Natural killer cell (primary cell): ENCODE results near the gene SORCS2. TPM values are rescaled to one million over a fixed set of nuclear protein-coding genes. Genes with fewer than 3 reads are reported as not detected.

Experiments used
- ATAC-seq, 3 donors: fragments of 150-1000 bp in 2 of 3; fragments of 200-7000 bp in 1 of 3; cut with Tn5 transposase; 1 replicate in 1 of 3; 2 replicates in 2 of 3; pipeline ENCODE4 v1.10.0; 2021; ENCODE audit warnings: mild to moderate bottlenecking in 2 of 3, moderate library complexity in 2 of 3
- DNase-seq, 2 donors: peaks; one replicate each; pipeline versions ENCODE4 v3.0.0 to v3.0.0-alpha.2; 2013 to 2021; ENCODE audit warnings: mixed read lengths in 1 of 2
- H3K27ac ChIP-seq: one replicate; pipeline ENCODE4 v1.5.1; 2013; ENCODE audit warnings: mild to moderate bottlenecking, low read length
- H3K27me3 ChIP-seq: one replicate; pipeline ENCODE4 v1.6.1; 2013; ENCODE audit warnings: low read length; ENCODE audit not compliant: control insufficient read depth, insufficient read depth
- H3K36me3 ChIP-seq: one replicate; pipeline ENCODE4 v1.6.1; 2013; ENCODE audit warnings: low read length; ENCODE audit not compliant: control insufficient read depth, insufficient read depth
- H3K4me1 ChIP-seq: one replicate; pipeline ENCODE4 v1.6.1; 2013; ENCODE audit warnings: low read length; ENCODE audit not compliant: control insufficient read depth, insufficient read depth
- H3K4me3 ChIP-seq: one replicate; pipeline ENCODE4 v1.5.1; 2013; ENCODE audit warnings: low read length
- H3K9me3 ChIP-seq: one replicate; pipeline ENCODE4 v1.6.1; 2013; ENCODE audit warnings: low read length; ENCODE audit not compliant: control insufficient read depth, insufficient read depth
- H3K27ac Mint-ChIP-seq, 2 donors: one replicate each; pipeline ENCODE4 v1.8.0; 2022; ENCODE audit warnings: mild to moderate bottlenecking in 2 of 2, mixed read lengths in 2 of 2, moderate library complexity in 1 of 2
- H3K27me3 Mint-ChIP-seq, 2 donors: one replicate each; pipeline ENCODE4 v1.8.0; 2022; ENCODE audit warnings: low read depth in 2 of 2, mixed read lengths in 2 of 2
- H3K36me3 Mint-ChIP-seq: one replicate; pipeline ENCODE4 v1.8.0; 2022; ENCODE audit warnings: mixed read lengths
- H3K4me1 Mint-ChIP-seq, 2 donors: one replicate each; pipeline ENCODE4 v1.8.0; 2022; ENCODE audit warnings: mixed read lengths in 2 of 2
- H3K4me3 Mint-ChIP-seq: one replicate; pipeline ENCODE4 v1.8.0; 2022; ENCODE audit warnings: mild to moderate bottlenecking, moderate library complexity, mixed read lengths
- H3K9me3 Mint-ChIP-seq, 2 donors: one replicate each; pipeline ENCODE4 v1.8.0; 2022; ENCODE audit warnings: mixed read lengths in 2 of 2
- WGBS: methylation state at CpG from one replicate; pipeline ENCODE4 v1.1.7; 2013; ENCODE audit warnings: missing lambda C conversion rate; ENCODE audit not compliant: insufficient coverage; 5-methylcytosine and 5-hydroxymethylcytosine counted together
- intact Hi-C: fragments of 100-400 bp; cut with micrococcal nuclease; formaldehyde crosslinking; loops from one replicate; pipeline ENCODE4 v1.14.2; 2022
- total RNA-seq, 4 donors: library from RNA; stranded (reverse); fragments of 120-200 nt in 1 of 4; gene quantifications; one replicate each; pipeline versions ENCODE4 v1.2.3 to v1.2.4, GENCODE V29; 2013 to 2022
- TF ChIP-seq, protein P1 (sequence below): fragments of 200-600 bp; IDR thresholded peaks from one replicate; pipeline ENCODE4 v1.8.0; 2022; ENCODE audit warnings: antibody characterized with exemption

SORCS2 gene
- total RNA-seq, 3 donors from 2014 or later (not counting 1 experiment from before 2014, with no cell fraction given) = 1.2 to 2.5 (median 1.4) TPM

DNA sequence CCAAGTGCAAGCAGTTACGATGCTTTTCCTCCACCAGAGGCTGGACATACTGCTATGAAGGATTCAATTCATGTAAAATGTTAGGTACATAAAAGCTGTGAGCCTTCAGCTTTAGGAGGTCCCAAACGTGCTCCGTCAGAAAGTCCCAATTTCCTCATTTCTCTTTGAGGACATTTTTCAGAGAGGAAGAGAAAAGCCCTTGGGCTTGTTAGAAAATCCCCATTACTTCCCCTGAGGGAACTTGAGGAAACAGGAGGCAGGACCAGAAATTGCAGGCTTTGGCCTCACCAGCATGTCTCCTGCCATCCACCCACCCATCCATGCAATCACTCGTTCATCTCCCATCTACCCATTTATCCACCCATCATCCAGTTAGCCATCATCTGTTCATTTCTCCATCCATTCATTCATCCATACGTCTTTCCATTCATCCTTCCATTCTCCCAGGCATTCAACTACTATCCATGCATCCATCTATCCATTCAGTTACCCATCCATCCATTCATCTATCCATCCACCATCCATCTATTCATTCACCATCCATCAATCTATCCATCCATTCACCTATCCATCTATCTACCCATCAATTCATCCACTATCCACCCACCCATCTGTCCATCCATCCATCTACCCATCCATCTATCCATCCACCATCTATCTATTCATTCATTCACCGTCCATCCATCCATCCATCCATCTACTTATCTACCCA, 523.8 kb downstream of the SORCS2 start:
- ATAC-seq (no peak), DNase-seq (no peak)
- Mint-ChIP-seq H3K27ac (no peak overlapping the region), H3K27me3 (peaks cover 11 to 14% of the 10 kb centered on the region in 2 donors), H3K4me3 (no peak overlapping the region), H3K36me3 (no peaks in the 10 kb centered on the region), H3K9me3 (no peaks in the 10 kb centered on the region), H3K4me1 (peaks cover 20 to 39% of the 10 kb centered on the region in 2 donors)
- Histone ChIP-seq H3K9me3 (peaks cover 10% of the 10 kb centered on the region), H3K27ac (no peak overlapping the region), H3K4me1 (peaks cover 7% of the 10 kb centered on the region), H3K4me3 (no peak overlapping the region), H3K36me3 (no peaks in the 10 kb centered on the region), H3K27me3 (peaks cover 7% of the 10 kb centered on the region)
- intact Hi-C loops = loop anchor here (10.0 kb wide), 1 partner anchor 281 kb away; the partner anchor contains the start of gene PSAPL1
- 74% methylated on average over 6 of the region's 6 CpGs for WGBS
- TF ChIP-seq, protein P1, sequence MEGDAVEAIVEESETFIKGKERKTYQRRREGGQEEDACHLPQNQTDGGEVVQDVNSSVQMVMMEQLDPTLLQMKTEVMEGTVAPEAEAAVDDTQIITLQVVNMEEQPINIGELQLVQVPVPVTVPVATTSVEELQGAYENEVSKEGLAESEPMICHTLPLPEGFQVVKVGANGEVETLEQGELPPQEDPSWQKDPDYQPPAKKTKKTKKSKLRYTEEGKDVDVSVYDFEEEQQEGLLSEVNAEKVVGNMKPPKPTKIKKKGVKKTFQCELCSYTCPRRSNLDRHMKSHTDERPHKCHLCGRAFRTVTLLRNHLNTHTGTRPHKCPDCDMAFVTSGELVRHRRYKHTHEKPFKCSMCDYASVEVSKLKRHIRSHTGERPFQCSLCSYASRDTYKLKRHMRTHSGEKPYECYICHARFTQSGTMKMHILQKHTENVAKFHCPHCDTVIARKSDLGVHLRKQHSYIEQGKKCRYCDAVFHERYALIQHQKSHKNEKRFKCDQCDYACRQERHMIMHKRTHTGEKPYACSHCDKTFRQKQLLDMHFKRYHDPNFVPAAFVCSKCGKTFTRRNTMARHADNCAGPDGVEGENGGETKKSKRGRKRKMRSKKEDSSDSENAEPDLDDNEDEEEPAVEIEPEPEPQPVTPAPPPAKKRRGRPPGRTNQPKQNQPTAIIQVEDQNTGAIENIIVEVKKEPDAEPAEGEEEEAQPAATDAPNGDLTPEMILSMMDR = no peak

DNA sequence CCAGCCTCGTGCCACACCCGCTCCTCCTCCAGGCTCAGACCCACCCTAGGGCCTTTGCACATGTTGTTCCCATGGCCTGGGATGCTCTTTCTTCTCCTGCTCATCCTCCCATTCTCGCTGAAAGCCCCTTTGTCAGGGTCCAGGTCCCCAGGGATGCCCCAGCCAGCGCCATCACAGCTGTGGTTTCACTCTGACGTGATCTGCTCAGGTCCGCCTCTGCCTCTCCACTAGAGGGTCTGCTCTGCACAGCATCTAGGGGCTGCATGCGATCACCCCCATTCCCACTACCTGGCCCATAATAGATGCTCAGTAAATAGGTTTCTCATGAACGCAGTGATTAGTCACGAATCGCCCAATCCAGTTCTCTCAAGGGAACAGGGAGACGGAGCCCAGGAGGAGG, 524.8 kb downstream of the SORCS2 start:
- Mint-ChIP-seq H3K27me3 (peaks cover 12 to 14% of the 10 kb centered on the region in 2 donors), H3K36me3 (no peaks in the 10 kb centered on the region), H3K4me1 (peaks cover 20 to 39% of the 10 kb centered on the region in 2 donors), H3K27ac (no peak overlapping the region), H3K9me3 (no peaks in the 10 kb centered on the region), H3K4me3 (no peak overlapping the region)
- 88% methylated on average over 11 of the region's 11 CpGs for WGBS
- DNase-seq (no peak), ATAC-seq (no peak)
- peaks cover 7% of the 10 kb centered on the region for H3K27me3 ChIP-seq
- intact Hi-C loops = loop anchor here (10.0 kb wide), 1 partner anchor 282 kb away; the partner anchor contains the start of gene PSAPL1
- H3K4me3 ChIP-seq = no peak overlapping the region
- no peak overlapping the region for H3K27ac ChIP-seq
- TF ChIP-seq, protein P1 = no peak
- H3K9me3 ChIP-seq = peaks cover 10% of the 10 kb centered on the region
- no peaks in the 10 kb centered on the region for H3K36me3 ChIP-seq
- H3K4me1 ChIP-seq = peaks cover 7% of the 10 kb centered on the region

DNA sequence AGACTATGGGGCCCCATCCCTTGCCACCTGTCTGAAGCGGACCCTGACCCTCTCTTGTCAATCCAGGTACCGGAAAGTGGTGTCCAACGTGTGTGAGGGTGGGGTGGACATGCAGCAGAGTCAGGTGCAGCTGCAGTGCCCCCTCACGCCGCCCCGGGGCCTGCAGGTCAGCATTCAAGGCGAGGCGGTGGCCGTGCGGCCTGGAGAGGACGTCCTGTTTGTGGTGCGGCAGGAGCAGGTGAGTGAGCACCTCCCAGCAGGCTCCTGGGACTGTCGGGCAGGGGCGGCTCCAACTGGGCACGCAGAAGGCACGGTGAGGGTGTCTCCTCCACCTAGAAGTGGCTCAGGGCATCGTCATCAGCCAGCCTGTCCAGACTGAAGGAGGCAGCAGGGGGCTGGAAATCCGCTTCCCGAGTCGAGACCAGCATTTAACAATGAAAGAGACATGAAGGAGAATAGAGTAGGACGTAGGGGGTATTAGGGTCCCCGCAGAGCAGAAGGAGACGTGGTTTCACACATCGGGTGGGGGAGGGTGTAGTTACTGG, 525.7 kb downstream of the SORCS2 start:
- ATAC-seq (no peak), DNase-seq (no peak)
- TF ChIP-seq, protein P1 = no peak
- Mint-ChIP-seq H3K4me3 (no peak overlapping the region), H3K27me3 (peaks cover 18 to 20% of the 10 kb centered on the region in 2 donors), H3K9me3 (no peaks in the 10 kb centered on the region), H3K36me3 (no peaks in the 10 kb centered on the region), H3K4me1 (peaks cover 24 to 37% of the 10 kb centered on the region in 2 donors), H3K27ac (peak overlapping the region in 1 of 2 donors; percentile 11)
- intact Hi-C loops = loop anchor here (10.0 kb wide), 1 partner anchor 283 kb away; the partner anchor contains the start of gene PSAPL1
- Histone ChIP-seq H3K4me3 (no peak overlapping the region), H3K27ac (no peak overlapping the region), H3K36me3 (no peaks in the 10 kb centered on the region), H3K4me1 (peaks cover 7% of the 10 kb centered on the region), H3K27me3 (peaks cover 7% of the 10 kb centered on the region), H3K9me3 (peaks cover 10% of the 10 kb centered on the region)
- 73% methylated on average over 24 of the region's 24 CpGs for WGBS
